Immature natural killer cell (primary cell): ENCODE results near the gene THRB. TPM values are rescaled to one million over a fixed set of nuclear protein-coding genes. Genes with fewer than 3 reads are reported as not detected.

Source experiments
- DNase-seq, 3 donors: peaks; one replicate each; pipeline ENCODE4 v3.0.0; 2022; ENCODE audit warnings: mixed read lengths in 1 of 3
- H3K27ac Mint-ChIP-seq, 6 donors: one replicate each; pipeline ENCODE4 v1.8.0; 2020; ENCODE audit warnings: mixed read lengths in 6 of 6, mild to moderate bottlenecking in 5 of 6, inconsistent platforms in 4 of 6, moderate library complexity in 3 of 6
- H3K27me3 Mint-ChIP-seq, 3 donors: one replicate each; pipeline ENCODE4 v1.8.0; 2020 to 2021; ENCODE audit warnings: low read depth in 3 of 3, mild to moderate bottlenecking in 3 of 3, mixed read lengths in 3 of 3, moderate library complexity in 3 of 3, inconsistent platforms in 1 of 3
- H3K36me3 Mint-ChIP-seq, 3 donors: one replicate each; pipeline ENCODE4 v1.8.0; 2020; ENCODE audit warnings: mixed read lengths in 3 of 3, inconsistent platforms in 2 of 3, mild to moderate bottlenecking in 2 of 3
- H3K4me1 Mint-ChIP-seq, 2 donors: one replicate each; pipeline ENCODE4 v1.8.0; 2020; ENCODE audit warnings: inconsistent platforms in 2 of 2, mild to moderate bottlenecking in 2 of 2, mixed read lengths in 2 of 2, moderate library complexity in 1 of 2
- H3K4me3 Mint-ChIP-seq, 5 donors: one replicate each; pipeline ENCODE4 v1.8.0; 2020; ENCODE audit warnings: mild to moderate bottlenecking in 5 of 5, mixed read lengths in 5 of 5, inconsistent platforms in 3 of 5, moderate library complexity in 3 of 5
- H3K9me3 Mint-ChIP-seq, 6 donors: one replicate each; pipeline ENCODE4 v1.8.0; 2020; ENCODE audit warnings: mild to moderate bottlenecking in 6 of 6, mixed read lengths in 6 of 6, inconsistent platforms in 4 of 6, moderate library complexity in 3 of 6
- polyA plus RNA-seq, 3 donors: library from polyadenylated mRNA; unstranded; fragments of 300-500 nt; fragmentation: Illumina TruSeq; gene quantifications; one replicate each; pipeline ENCODE4 v1.2.3, GENCODE V29; 2021

Gene THRB
- polyA plus RNA-seq, 3 donors from 2014 or later, result not detected

DNA sequence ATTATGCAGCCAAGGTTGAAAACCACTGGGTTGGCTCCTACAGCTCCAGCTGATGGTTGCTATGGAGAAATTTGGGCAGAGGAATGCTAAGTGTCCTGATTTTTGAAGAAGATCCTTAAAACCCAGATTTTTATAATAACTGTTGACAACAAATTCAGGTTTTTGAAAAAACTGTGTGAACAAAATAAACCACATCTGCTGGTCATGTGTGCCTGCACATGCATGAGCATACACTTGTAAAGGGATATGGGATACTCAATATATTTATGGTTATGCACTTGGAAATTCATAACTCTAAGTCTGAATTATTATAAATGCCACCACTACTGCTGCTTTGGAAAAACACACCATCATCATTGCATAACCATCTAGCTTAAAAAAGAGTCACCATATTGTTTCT, 133.7 kb downstream of the THRB start:
- Mint-ChIP-seq H3K4me3 (no peak overlapping the region), H3K27ac (no peak overlapping the region), H3K4me1 (no peaks in the 10 kb centered on the region), H3K27me3 (peaks cover 0 to 5% (median 3%) of the 10 kb centered on the region in 3 donors), H3K36me3 (no peaks in the 10 kb centered on the region), H3K9me3 (peaks cover 0 to 9% (median 0%) of the 10 kb centered on the region in 6 donors)
- DNase-seq, result no peak

DNA sequence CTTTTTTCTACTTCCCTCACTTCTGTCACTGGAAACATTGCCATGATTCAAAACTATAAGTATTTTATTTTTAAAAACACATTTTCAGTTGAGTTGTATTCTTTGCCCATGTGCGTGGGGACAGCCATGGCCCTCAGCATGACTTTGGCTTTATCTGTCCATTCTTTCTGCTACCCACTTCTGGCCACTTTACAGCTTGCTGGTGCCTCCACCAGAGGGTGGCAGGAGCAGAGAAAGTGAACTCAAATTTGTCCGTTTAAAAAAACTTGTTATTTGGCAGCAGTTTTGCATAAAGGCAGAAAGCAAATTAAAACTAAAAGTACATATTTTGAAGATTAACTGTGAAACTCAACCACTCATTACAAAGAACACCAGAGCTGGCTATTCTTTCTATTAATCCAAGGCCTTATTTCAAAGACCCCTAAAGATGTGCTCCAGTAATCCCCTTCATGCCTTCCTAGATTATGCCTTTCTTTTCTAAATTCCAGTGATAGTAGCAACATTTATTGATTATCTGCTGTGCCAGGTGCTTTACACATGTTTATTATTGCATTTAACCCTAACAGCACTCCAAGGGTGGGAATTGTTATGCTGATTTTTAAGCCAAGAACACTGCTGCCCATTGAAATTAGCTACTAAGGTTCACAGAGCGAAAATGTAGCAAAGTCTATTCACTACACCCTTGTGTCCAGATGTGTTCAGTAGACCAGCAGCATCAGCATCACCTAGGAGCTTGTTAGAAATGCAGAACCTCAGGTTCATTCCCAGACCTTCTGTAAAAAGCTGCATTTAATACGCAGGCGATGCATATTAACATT, 134.8 kb downstream of the THRB start:
- Mint-ChIP-seq H3K4me3 (no peak overlapping the region), H3K9me3 (peaks cover 0 to 7% (median 0%) of the 10 kb centered on the region in 6 donors), H3K27ac (no peak overlapping the region), H3K4me1 (no peaks in the 10 kb centered on the region), H3K36me3 (no peaks in the 10 kb centered on the region), H3K27me3 (peaks cover 0 to 6% (median 3%) of the 10 kb centered on the region in 3 donors)
- DNase-seq, result no peak

DNA sequence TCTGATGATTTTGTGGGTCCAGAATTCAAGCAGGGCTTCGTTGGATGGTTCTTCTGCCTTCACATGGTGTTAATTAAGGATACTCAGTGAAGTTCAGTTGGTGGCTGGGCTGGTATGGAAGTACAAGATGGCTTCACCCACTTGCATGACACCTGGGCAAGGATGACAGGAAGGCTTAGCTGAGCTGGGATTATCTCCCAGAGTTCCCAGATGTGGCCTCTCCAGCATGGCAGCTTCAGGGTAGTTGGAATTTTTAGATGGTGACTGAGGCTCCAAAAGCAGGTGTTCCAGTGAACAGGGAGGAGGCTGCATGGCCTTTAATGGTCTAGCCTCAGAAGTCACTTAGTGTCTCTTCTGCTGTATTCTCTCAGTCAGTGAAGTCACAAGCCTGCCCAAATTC, 135.5 kb downstream of the THRB start:
- no peak for DNase-seq
- Mint-ChIP-seq H3K9me3 (peaks cover 0 to 7% (median 2%) of the 10 kb centered on the region in 6 donors), H3K4me3 (no peak overlapping the region), H3K36me3 (no peaks in the 10 kb centered on the region), H3K27me3 (peaks cover 0 to 6% (median 3%) of the 10 kb centered on the region in 3 donors), H3K27ac (no peak overlapping the region), H3K4me1 (no peaks in the 10 kb centered on the region)

DNA sequence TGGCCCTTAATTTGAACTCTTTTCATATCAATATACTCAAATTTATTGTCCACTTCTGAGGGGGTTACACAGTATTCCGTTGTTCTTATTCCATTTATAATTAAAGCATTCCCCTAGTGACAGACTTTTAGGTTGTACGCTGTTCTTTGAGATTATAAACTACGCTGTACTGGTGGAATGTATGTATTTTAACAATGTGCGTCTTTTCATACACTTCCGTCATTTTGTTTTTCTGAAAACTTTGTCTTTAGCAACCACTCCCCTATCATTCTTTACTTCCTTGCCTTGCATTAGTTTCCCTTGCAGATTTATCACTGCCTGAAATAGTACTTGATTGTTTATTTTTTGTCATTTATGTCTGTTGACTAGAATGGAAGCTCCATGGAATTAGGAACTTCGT, 137.0 kb downstream of the THRB start:
- no peak overlapping the region for H3K4me3 Mint-ChIP-seq
- peaks cover 0 to 6% (median 3%) of the 10 kb centered on the region in 3 donors for H3K27me3 Mint-ChIP-seq
- peaks cover 0 to 7% (median 2%) of the 10 kb centered on the region in 6 donors for H3K9me3 Mint-ChIP-seq
- no peaks in the 10 kb centered on the region for H3K4me1 Mint-ChIP-seq
- no peak for DNase-seq
- no peaks in the 10 kb centered on the region for H3K36me3 Mint-ChIP-seq
- H3K27ac Mint-ChIP-seq, result no peak overlapping the region

DNA sequence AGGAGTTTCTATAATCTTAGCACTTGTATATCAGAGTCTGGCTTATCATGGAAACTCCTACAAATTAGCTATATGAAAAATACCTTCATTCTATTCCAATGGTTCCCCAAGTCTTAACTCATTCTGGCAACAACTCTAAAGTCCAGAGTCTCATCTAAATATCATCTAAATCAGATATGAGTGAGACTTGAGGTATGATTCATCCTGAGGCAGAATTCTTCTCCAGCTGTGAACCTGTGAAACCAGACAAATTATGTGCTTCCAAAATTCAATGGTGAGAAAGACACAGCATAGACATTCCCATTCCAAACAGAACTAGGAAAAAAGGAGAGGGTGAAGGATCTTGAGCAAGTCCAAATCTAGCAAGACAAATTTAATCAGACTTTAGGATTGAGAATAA, 138.8 kb downstream of the THRB start:
- no peak for DNase-seq
- Mint-ChIP-seq H3K4me1 (no peaks in the 10 kb centered on the region), H3K27me3 (peaks cover 0 to 6% (median 3%) of the 10 kb centered on the region in 3 donors), H3K9me3 (peaks cover 0 to 6% (median 2%) of the 10 kb centered on the region in 6 donors), H3K36me3 (no peaks in the 10 kb centered on the region), H3K4me3 (no peak overlapping the region), H3K27ac (no peak overlapping the region)

DNA sequence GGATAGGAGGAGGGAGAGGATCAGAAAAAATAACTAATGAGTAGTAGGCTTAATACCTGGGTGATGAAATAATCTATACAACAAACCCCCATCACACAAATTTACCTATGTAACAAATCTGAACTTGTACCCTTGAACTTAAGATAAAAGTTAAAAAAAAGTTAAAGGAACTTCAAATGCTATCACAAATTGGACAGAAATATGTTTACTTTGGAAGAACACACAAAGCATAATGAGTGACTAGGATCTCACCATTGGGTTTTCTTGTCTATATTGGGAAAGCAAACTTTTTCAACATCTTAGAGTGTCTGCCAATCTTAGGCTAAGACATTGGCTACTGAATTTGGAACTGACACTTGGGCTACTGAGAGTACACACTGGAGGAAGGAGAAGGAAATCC, 140.4 kb downstream of the THRB start:
- no peak for DNase-seq
- no peaks in the 10 kb centered on the region for H3K4me1 Mint-ChIP-seq
- peaks cover 0 to 6% (median 3%) of the 10 kb centered on the region in 3 donors for H3K27me3 Mint-ChIP-seq
- no peaks in the 10 kb centered on the region for H3K36me3 Mint-ChIP-seq
- H3K27ac Mint-ChIP-seq, result no peak overlapping the region
- H3K4me3 Mint-ChIP-seq, result no peak overlapping the region
- H3K9me3 Mint-ChIP-seq, result peaks cover 0 to 6% (median 2%) of the 10 kb centered on the region in 6 donors

DNA sequence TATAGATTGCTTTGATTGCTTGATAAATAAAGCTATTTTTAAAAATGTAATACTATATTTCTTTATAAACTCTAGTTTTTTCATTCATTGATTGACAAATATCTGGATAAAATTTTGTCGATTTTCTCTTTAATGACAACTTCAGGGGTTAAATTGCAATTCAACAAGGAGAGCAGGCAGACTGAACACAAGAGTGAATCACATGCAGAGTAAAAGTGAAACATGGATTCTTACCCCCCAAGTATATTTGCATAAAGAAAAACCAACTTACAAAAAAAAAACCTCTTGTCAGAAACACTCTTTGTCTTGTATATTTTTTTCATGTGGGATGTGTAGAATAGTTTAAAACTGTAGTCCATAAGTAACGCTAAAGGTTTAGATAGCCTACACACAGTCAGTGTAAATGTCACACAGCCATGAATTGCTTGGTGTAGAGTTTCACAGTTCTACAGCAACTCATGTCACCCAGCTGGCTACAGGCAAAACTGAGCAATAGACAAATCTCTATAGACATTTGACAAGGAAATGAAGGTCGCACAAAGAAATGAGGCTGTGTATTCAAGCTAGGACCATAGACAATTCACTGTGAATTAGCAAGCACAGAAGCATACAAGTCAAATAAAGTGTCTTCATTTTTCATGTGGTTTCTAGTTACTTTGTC, 141.6 kb downstream of the THRB start:
- Mint-ChIP-seq H3K4me1 (no peaks in the 10 kb centered on the region), H3K36me3 (no peaks in the 10 kb centered on the region)
- no peak for DNase-seq

DNA sequence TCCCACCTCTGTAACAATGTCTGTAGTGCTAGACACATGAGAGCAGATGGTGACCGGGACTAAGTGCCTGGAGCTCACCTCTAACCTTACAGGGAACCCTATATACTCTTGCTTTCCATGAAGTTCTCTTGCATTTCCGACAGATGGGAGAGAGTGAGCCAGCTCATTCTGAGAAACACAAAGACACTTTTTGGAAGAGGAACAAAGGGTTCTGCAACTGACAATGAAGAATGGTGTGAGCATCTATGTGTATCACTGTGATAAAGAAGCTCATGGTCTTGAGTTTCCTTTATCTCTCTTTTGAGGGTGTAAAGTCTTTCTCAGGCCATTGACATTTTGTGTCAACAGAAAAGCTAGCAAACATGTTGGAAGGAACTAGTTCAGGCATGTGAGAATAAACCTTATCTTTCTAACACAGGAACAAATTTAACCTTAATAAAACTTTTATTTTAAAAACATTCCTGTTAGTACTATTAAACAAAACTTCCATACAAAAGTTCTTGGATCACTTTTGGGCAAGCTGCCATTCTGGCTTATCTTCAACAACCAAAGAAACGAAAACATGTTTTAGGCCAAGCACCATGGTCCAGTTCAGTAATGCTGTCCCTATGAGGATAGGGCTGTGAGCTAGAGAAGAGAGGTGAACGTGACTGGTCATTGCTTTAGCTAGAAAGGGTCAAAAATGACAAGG, 142.7 kb downstream of the THRB start:
- no peak overlapping the region for H3K4me3 Mint-ChIP-seq
- DNase-seq, result no peak
- no peaks in the 10 kb centered on the region for H3K36me3 Mint-ChIP-seq
- peaks cover 0 to 11% (median under 1%) of the 10 kb centered on the region in 6 donors for H3K9me3 Mint-ChIP-seq
- H3K4me1 Mint-ChIP-seq, result no peaks in the 10 kb centered on the region
- no peak overlapping the region for H3K27ac Mint-ChIP-seq
- H3K27me3 Mint-ChIP-seq, result peaks cover 0 to 4% (median 0%) of the 10 kb centered on the region in 3 donors

More for the DNA sequence above, 141.6 kb downstream of the THRB start:
- peaks cover 0 to 11% (median under 1%) of the 10 kb centered on the region in 6 donors for H3K9me3 Mint-ChIP-seq
- no peak overlapping the region for H3K4me3 Mint-ChIP-seq
- peaks cover 0 to 4% (median 3%) of the 10 kb centered on the region in 3 donors for H3K27me3 Mint-ChIP-seq
- H3K27ac Mint-ChIP-seq, result no peak overlapping the region

DNA sequence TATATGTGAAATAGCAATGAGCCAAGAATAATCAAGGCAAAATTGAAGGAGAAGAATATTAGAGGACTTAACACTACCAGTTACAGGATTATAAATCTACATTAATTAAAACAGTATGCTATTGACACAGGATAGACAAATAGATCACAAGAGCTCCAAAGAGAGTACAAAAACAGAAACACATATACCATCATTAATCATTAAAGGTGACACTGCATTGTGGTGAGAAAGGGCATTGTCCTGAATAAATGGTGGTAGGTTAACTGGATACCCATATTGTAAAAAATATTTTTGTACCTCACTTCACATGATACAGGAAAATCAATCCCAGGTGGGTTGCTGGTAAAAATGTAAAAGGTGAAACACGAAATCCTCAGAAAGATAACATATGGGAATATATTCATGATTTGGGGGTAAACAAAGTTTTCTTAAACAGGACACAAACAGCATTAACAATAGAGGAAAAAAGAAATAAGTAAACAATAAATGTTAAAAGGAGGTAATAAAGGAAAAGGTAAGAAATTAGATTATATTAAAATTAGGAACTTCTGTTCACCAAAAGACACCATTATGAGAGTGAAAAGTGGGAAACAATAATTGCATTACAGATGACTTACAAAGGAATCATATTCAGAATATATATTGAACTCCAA, 145.2 kb downstream of the THRB start:
- peaks cover 0 to 6% (median 2%) of the 10 kb centered on the region in 6 donors for H3K9me3 Mint-ChIP-seq
- no peak for DNase-seq
- H3K27me3 Mint-ChIP-seq, result peaks cover 0 to 2% (median 0%) of the 10 kb centered on the region in 3 donors
- no peak overlapping the region for H3K4me3 Mint-ChIP-seq
- H3K36me3 Mint-ChIP-seq, result no peaks in the 10 kb centered on the region
- no peaks in the 10 kb centered on the region for H3K4me1 Mint-ChIP-seq
- no peak overlapping the region for H3K27ac Mint-ChIP-seq

DNA sequence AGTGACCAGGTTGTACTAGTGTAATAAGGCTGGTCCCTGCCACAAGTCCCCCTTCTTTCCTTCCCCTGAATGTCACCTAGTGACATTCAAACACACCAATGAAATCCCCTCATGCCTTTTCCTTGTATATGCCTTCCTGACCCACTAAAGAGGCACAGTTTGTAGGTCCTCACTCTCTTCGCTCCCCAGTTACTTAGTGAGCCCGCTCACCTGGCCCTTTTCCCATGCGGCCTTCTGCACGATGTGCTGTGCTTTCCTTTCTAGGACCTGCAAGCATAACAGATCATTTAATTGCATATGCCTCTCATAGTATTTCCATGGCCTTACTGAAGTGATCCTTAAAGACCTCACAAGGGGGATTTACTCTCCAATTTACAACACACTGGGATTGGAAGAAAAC, 146.3 kb downstream of the THRB start:
- no peak overlapping the region for H3K27ac Mint-ChIP-seq
- H3K27me3 Mint-ChIP-seq, result peaks cover 0 to 2% (median 0%) of the 10 kb centered on the region in 3 donors
- H3K36me3 Mint-ChIP-seq, result no peaks in the 10 kb centered on the region
- H3K4me3 Mint-ChIP-seq, result no peak overlapping the region
- peaks cover 0 to 5% (median 0%) of the 10 kb centered on the region in 6 donors for H3K9me3 Mint-ChIP-seq
- no peaks in the 10 kb centered on the region for H3K4me1 Mint-ChIP-seq
- DNase-seq, result no peak

DNA sequence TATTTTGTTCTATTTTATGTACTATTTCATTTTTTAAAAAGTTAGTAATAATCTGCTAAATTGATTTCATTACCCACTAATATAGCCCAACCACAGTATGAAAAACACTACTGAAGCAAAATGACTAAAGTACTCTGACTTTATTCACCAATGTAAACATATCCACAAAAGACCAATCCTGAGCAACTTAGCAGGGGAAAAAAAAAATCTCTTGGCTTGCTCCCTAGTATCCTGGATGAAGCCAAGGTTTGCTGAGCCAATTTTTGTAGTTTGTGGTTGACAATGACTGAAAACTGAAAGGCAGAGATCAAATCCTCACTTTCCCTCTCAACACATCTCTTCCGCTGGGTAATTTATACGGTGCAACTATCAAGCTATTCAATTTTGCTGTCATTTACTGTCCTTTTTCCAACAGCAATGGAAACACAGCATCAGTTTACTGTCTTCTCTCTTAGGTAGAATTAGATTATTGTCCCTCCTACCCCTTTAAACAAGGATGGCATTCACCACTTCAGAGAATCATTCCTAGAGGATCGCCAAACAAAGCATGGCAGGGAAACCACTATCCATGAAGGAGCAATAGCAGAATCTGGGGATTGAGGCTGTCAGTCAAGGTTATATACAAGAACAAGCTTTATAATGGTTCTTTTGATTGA, 149.7 kb downstream of the THRB start:
- Mint-ChIP-seq H3K27ac (no peak overlapping the region), H3K4me3 (no peak overlapping the region), H3K4me1 (no peaks in the 10 kb centered on the region), H3K9me3 (peaks cover 0 to 5% (median 0%) of the 10 kb centered on the region in 6 donors), H3K27me3 (peaks cover 0 to 2% (median 0%) of the 10 kb centered on the region in 3 donors), H3K36me3 (no peaks in the 10 kb centered on the region)
- DNase-seq, result no peak

DNA sequence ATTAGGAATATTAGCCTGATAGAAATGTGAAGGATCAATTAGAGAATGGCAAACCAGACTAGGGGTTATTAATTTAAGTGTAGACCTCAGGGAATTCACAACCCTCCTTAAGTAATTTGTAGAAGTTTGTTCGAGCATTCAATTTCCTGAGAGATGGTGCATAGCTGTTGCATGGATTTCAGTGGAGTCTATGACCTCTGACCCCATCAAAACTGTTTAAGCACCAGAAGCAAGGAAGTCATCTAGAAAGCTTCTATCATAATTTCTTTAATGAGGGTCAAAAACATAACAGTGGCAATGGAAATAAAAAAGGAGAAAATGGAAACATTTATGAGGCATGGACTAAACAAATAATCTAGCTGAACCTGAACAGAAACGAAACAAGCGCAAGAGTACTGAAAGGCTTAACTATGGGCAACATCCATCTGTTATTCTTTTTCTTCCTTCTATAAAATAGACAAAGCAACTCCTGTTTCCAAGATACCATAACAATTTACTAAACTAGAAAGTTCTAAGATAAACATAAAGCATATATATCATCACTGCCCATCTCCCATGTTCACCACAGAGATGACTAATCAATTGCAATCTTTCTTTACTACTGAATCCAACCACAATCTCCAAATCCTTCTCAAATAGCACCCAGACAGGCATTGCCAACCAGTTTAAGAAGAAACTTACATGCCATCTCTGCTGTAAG, 151.4 kb downstream of the THRB start:
- H3K9me3 Mint-ChIP-seq, result peaks cover 0 to 2% (median 0%) of the 10 kb centered on the region in 6 donors
- H3K4me3 Mint-ChIP-seq, result no peak overlapping the region
- no peak for DNase-seq
- peaks cover 0 to 2% (median 0%) of the 10 kb centered on the region in 3 donors for H3K27me3 Mint-ChIP-seq
- H3K36me3 Mint-ChIP-seq, result no peaks in the 10 kb centered on the region
- no peak overlapping the region for H3K27ac Mint-ChIP-seq
- H3K4me1 Mint-ChIP-seq, result no peaks in the 10 kb centered on the region
